GM23248 (cell line): ENCODE data around the gene FHAD1.

Experiments used
- EZH2 ChIP-seq: fragments of 200-600 bp; sonication (generic); IDR thresholded peaks from 2 replicates; pipeline ENCODE4 v1.6.1; 2018; ENCODE audit warnings: antibody characterized with exemption, mild to moderate bottlenecking; ENCODE audit not compliant: insufficient read depth, poor library complexity, severe bottlenecking
- EZH2phosphoT487 ChIP-seq: fragments of 200-600 bp; sonication (generic); IDR thresholded peaks from 2 replicates; pipeline ENCODE4 v1.6.1; 2018; ENCODE audit warnings: antibody characterized with exemption, moderate library complexity, mild to moderate bottlenecking, low read depth; ENCODE audit not compliant: insufficient read depth

- TF ChIP-seq EZH2 (no peak), EZH2phosphoT487 (no peak)
Observed at GRCh38 chr1:15405106-15405850, 158.3 kb downstream of the FHAD1 start.
